ENCODE results near the gene MROH7. TPM values are rescaled to one million over a fixed set of nuclear protein-coding genes. Genes with fewer than 3 reads are reported as not detected.

MROH7 gene
- total and polyA plus RNA-seq, 2 of the 13 experiments (the other 11 are each of a cell fraction or from before 2014, with no cell fraction given), result 0.09 TPM

- 0 out of 2 replicates have a peak, but pooled peaks have one; percentile 83 for TF ChIP-seq KDM4B (CRISPR knock-in tag; IDR thresholded peaks at IDR 0.05)
- TF ChIP-seq RELA (CRISPR knock-in tag; IDR thresholded peaks at IDR 0.05), result 0 out of 2 replicates have a peak, but pooled peaks have one; percentile 26
- no peak for TF ChIP-seq NR1H2 (CRISPR knock-in tag; IDR thresholded peaks at IDR 0.05; ENCODE audit: borderline replicate concordance, low read depth)
- peak; percentile 88 for TF ChIP-seq DMAP1 (CRISPR knock-in tag; IDR thresholded peaks at IDR 0.05)
- TF ChIP-seq ZNF614 (CRISPR knock-in tag; IDR thresholded peaks at IDR 0.05; ENCODE audit: borderline replicate concordance), result peak; percentile 94; the same call in 1 of the 2 replicates
- TF ChIP-seq ATF2 (CRISPR knock-in tag; IDR thresholded peaks at IDR 0.05), result peak; percentile 86
- TF ChIP-seq ZNF326 (CRISPR knock-in tag; IDR thresholded peaks at IDR 0.05; ENCODE audit: borderline replicate concordance), result no peak
- TF ChIP-seq CEBPB (IDR thresholded peaks at IDR 0.05; ENCODE audit: borderline replicate concordance, low read depth, low read length), result no peak
- TF ChIP-seq TBX2 (CRISPR knock-in tag; IDR thresholded peaks at IDR 0.05; ENCODE audit: borderline replicate concordance), result peak; percentile 77
- TF ChIP-seq MAFG (CRISPR knock-in tag; IDR thresholded peaks at IDR 0.05), result no peak
- TF ChIP-seq ZNF556 (CRISPR knock-in tag; IDR thresholded peaks at IDR 0.05; ENCODE audit: borderline replicate concordance), result peak; percentile 58; the same call in 1 of the 2 replicates
- TF ChIP-seq ZNF382 (CRISPR knock-in tag; IDR thresholded peaks at IDR 0.05; ENCODE audit: borderline replicate concordance), result no peak
- 0 out of 2 replicates have a peak, but pooled peaks have one; percentile 23 for TF ChIP-seq ZNF225 (CRISPR knock-in tag; IDR thresholded peaks at IDR 0.05)
- TF ChIP-seq ZNF703 (CRISPR knock-in tag; IDR thresholded peaks at IDR 0.05; ENCODE audit: borderline replicate concordance), result no peak
- TF ChIP-seq ZNF251 (CRISPR knock-in tag; IDR thresholded peaks at IDR 0.05), result no peak
- no peak for TF ChIP-seq ZFP41 (CRISPR knock-in tag; IDR thresholded peaks at IDR 0.05; ENCODE audit: borderline replicate concordance)
- TF ChIP-seq ZNF629 (CRISPR knock-in tag; conservative IDR thresholded peaks at IDR 0.05), result no peak; the same call in 1 of the 2 replicates
- TF ChIP-seq ZNF232 (CRISPR knock-in tag; IDR thresholded peaks at IDR 0.05; ENCODE audit: borderline replicate concordance), result peak; percentile 93
- TF ChIP-seq PBX2 (CRISPR knock-in tag; IDR thresholded peaks at IDR 0.05), result no peak
- TF ChIP-seq THAP11 (CRISPR knock-in tag; IDR thresholded peaks at IDR 0.05), result peak; percentile 95
- no peak for TF ChIP-seq ZNF570 (CRISPR knock-in tag; IDR thresholded peaks at IDR 0.05; ENCODE audit: borderline replicate concordance)
- TF ChIP-seq SATB2 (CRISPR knock-in tag; IDR thresholded peaks at IDR 0.05), result 0 out of 2 replicates have a peak, but pooled peaks have one; percentile 47
- peak; percentile 100 for TF ChIP-seq GABPA (IDR thresholded peaks at IDR 0.05; ENCODE audit: low read depth, low read length)
- TF ChIP-seq GABPA (CRISPR knock-in tag; IDR thresholded peaks at IDR 0.05; ENCODE audit: low read depth), result peak; percentile 94
- TF ChIP-seq ZNF577 (CRISPR knock-in tag; IDR thresholded peaks at IDR 0.05; ENCODE audit: borderline replicate concordance, low read depth), result 0 out of 2 replicates have a peak, but pooled peaks have one; percentile 60
- TF ChIP-seq HINFP (CRISPR knock-in tag; IDR thresholded peaks at IDR 0.05; ENCODE audit: low read depth), result no peak
- no peak for TF ChIP-seq ZKSCAN5 (CRISPR knock-in tag; IDR thresholded peaks at IDR 0.05)
- peak; percentile 97 for TF ChIP-seq POGZ (CRISPR knock-in tag; IDR thresholded peaks at IDR 0.05)
Observed at GRCh38 chr1:54715493-54716298, 74.1 kb downstream of the MROH7 start, which contains the start of gene TTC4 (continued).

Data from HepG2 (cell line).